Neuronal stem cell (in vitro differentiated cells): ENCODE measurements around the gene PDSS1.
"Not testable (repeated sequence)": the region's sequence is repeated elsewhere in the genome, so short reads cannot be mapped to it uniquely, and the experiment has no call there.

Source experiments
- DNase-seq: peaks from one replicate; pipeline ENCODE4 v3.0.0-alpha.2; 2013; ENCODE audit warnings: low spot score
- H2AFZ ChIP-seq: one replicate; pipeline ENCODE4 v1.6.1; 2013; ENCODE audit warnings: mild to moderate bottlenecking, low read length, inconsistent platforms
- H2AK5ac ChIP-seq: 2 replicates; pipeline ENCODE4 v1.6.1; 2013; ENCODE audit warnings: low read depth, mild to moderate bottlenecking, inconsistent platforms, low read length, moderate library complexity, mixed read lengths
- H2BK120ac ChIP-seq: 2 replicates; pipeline ENCODE4 v1.6.1; 2013; ENCODE audit warnings: low read depth, mild to moderate bottlenecking, inconsistent platforms, low read length, moderate library complexity, mixed read lengths
- H2BK12ac ChIP-seq: one replicate; pipeline ENCODE4 v1.6.1; 2013; ENCODE audit warnings: low read length, inconsistent platforms
- H2BK15ac ChIP-seq: 2 replicates; pipeline ENCODE4 v1.6.1; 2013; ENCODE audit warnings: mild to moderate bottlenecking, low read length, inconsistent platforms, mixed read lengths
- H2BK5ac ChIP-seq: one replicate; pipeline ENCODE4 v1.6.1; 2013; ENCODE audit warnings: inconsistent platforms, mild to moderate bottlenecking, low read length, moderate library complexity
- H3K14ac ChIP-seq: one replicate; pipeline ENCODE4 v1.6.1; 2013; ENCODE audit warnings: low read length, inconsistent platforms
- H3K18ac ChIP-seq: 2 replicates; pipeline ENCODE4 v1.6.1; 2013; ENCODE audit warnings: low read length, inconsistent platforms
- H3K23ac ChIP-seq: 2 replicates; pipeline ENCODE4 v1.6.1; 2013; ENCODE audit warnings: low read depth, mild to moderate bottlenecking, mixed read lengths, low read length, inconsistent platforms; ENCODE audit not compliant: poor library complexity
- H3K27ac ChIP-seq: replicated peaks from 3 replicates; pipeline ENCODE4 v1.5.1; 2013; ENCODE audit warnings: low read length, inconsistent platforms
- H3K27me3 ChIP-seq, 3 experiments: 2 replicates each; pipeline ENCODE4 v1.6.1; 2013; ENCODE audit warnings: low read length in 3 of 3, mild to moderate bottlenecking in 2 of 3, inconsistent platforms in 1 of 3, low read depth in 1 of 3, mixed read lengths in 1 of 3, moderate library complexity in 1 of 3; ENCODE audit not compliant: control insufficient read depth in 3 of 3, insufficient read depth in 3 of 3
- H3K36me3 ChIP-seq, 2 donors: replicated peaks in 1 of 2; 2 replicates each; pipeline ENCODE4 v1.6.1; 2013; ENCODE audit warnings: low read length in 2 of 2; ENCODE audit not compliant: control insufficient read depth in 2 of 2, insufficient read depth in 2 of 2
- H3K4ac ChIP-seq: 2 replicates; pipeline ENCODE4 v1.6.1; 2013; ENCODE audit warnings: inconsistent platforms, mild to moderate bottlenecking, low read length, moderate library complexity
- H3K4me1 ChIP-seq, 2 donors: 1 replicate in 1 of 2; 2 replicates in 1 of 2; pipeline ENCODE4 v1.6.1; 2013; ENCODE audit warnings: low read length in 2 of 2, low read depth in 1 of 2; ENCODE audit not compliant: control insufficient read depth in 2 of 2, insufficient read depth in 1 of 2
- H3K4me2 ChIP-seq: one replicate; pipeline ENCODE4 v1.6.1; 2013; ENCODE audit warnings: mild to moderate bottlenecking, low read length, inconsistent platforms; ENCODE audit not compliant: insufficient read depth, poor library complexity, severe bottlenecking
- H3K4me3 ChIP-seq, 2 donors: 2 replicates each; pipeline ENCODE4 v1.5.1; 2013; ENCODE audit warnings: low read length in 2 of 2, mild to moderate bottlenecking in 2 of 2, inconsistent platforms in 1 of 2, moderate library complexity in 1 of 2
- H3K79me1 ChIP-seq: one replicate; pipeline ENCODE4 v1.6.1; 2013; ENCODE audit warnings: low read depth, mild to moderate bottlenecking, inconsistent platforms, low read length, moderate library complexity
- H3K9ac ChIP-seq: one replicate; pipeline ENCODE4 v1.6.1; 2013; ENCODE audit warnings: mild to moderate bottlenecking, low read depth, low read length, inconsistent platforms; ENCODE audit not compliant: poor library complexity
- H3K9me3 ChIP-seq, 2 donors: replicated peaks in 1 of 2; 2 replicates each; pipeline versions ENCODE3 to v1.6.1; 2013; ENCODE audit warnings: low read length in 2 of 2, mild to moderate bottlenecking in 2 of 2, inconsistent platforms in 1 of 2, low read depth in 1 of 2, mixed read lengths in 1 of 2, moderate library complexity in 1 of 2; ENCODE audit not compliant: control insufficient read depth in 2 of 2, insufficient read depth in 1 of 2
- H4K8ac ChIP-seq: one replicate; pipeline ENCODE4 v1.6.1; 2013; ENCODE audit warnings: low read depth, mild to moderate bottlenecking, inconsistent platforms, low read length, moderate library complexity
- H4K91ac ChIP-seq: one replicate; pipeline ENCODE4 v1.6.1; 2013; ENCODE audit warnings: low read length, low read depth, mild to moderate bottlenecking, inconsistent platforms; ENCODE audit not compliant: poor library complexity
- WGBS, 2 donors: extraction: QIAGEN DNeasy Blood & Tissue Kit; methylation state at CpG; one replicate each; pipeline ENCODE4 v1.1.7; 2013; ENCODE audit warnings: missing lambda C conversion rate in 2 of 2, mixed read lengths in 1 of 2; ENCODE audit not compliant: insufficient read length in 2 of 2, insufficient replicate concordance in 1 of 2; ENCODE audit errors: extremely low coverage in 2 of 2; 5-methylcytosine and 5-hydroxymethylcytosine counted together

The PDSS1 gene

GRCh38 chr10:26675873-26676257 lies 21.6 kb upstream of the PDSS1 start:
- WGBS, 2 donors, result no CpG with 5 or more reads among the region's 1 CpG
- no peak overlapping the region for H3K14ac ChIP-seq
- H3K9me3 ChIP-seq, result no peaks in the 10 kb centered on the region
- H2BK12ac ChIP-seq, result no peak overlapping the region
- no peak overlapping the region for H3K4ac ChIP-seq
- no peak overlapping the region for H2AK5ac ChIP-seq
- H3K23ac ChIP-seq, result no peak overlapping the region
- H3K79me1 ChIP-seq, result no peaks in the 10 kb centered on the region
- no peak for DNase-seq
- H2BK120ac ChIP-seq, result no peak overlapping the region
- H2AFZ ChIP-seq, result no peak overlapping the region
- no peak overlapping the region for H3K27ac ChIP-seq
- no peak overlapping the region for H3K4me3 ChIP-seq
- H3K4me2 ChIP-seq, result no peak overlapping the region
- no peak overlapping the region for H3K18ac ChIP-seq
- no peaks in the 10 kb centered on the region for H3K36me3 ChIP-seq
- H3K4me1 ChIP-seq, result no peaks in the 10 kb centered on the region
- no peak overlapping the region for H4K91ac ChIP-seq
- H3K27me3 ChIP-seq, result no peaks in the 10 kb centered on the region
- H4K8ac ChIP-seq, result no peak overlapping the region
- H3K9ac ChIP-seq, result no peak overlapping the region
- no peak overlapping the region for H2BK5ac ChIP-seq
- no peak overlapping the region for H2BK15ac ChIP-seq

- no peak overlapping the region for H3K4ac ChIP-seq
- no peak for DNase-seq
- no peak overlapping the region for H3K9ac ChIP-seq
- H4K8ac ChIP-seq, result no peak overlapping the region
- no peaks in the 10 kb centered on the region for H3K79me1 ChIP-seq
- H2BK120ac ChIP-seq, result no peak overlapping the region
- H3K23ac ChIP-seq, result no peak overlapping the region
- H3K27me3 ChIP-seq, result no peaks in the 10 kb centered on the region
- H3K14ac ChIP-seq, result no peak overlapping the region
- H3K27ac ChIP-seq, result no peak overlapping the region
- no peak overlapping the region for H2BK15ac ChIP-seq
- no peaks in the 10 kb centered on the region for H3K4me1 ChIP-seq
- H3K9me3 ChIP-seq, result no peaks in the 10 kb centered on the region
- no peak overlapping the region for H2AK5ac ChIP-seq
- H4K91ac ChIP-seq, result no peak overlapping the region
- H3K4me3 ChIP-seq, result no peak overlapping the region
- no peak overlapping the region for H3K4me2 ChIP-seq
- no peak overlapping the region for H3K18ac ChIP-seq
- H2BK12ac ChIP-seq, result no peak overlapping the region
- no peak overlapping the region for H2BK5ac ChIP-seq
- H3K36me3 ChIP-seq, result no peaks in the 10 kb centered on the region
- H2AFZ ChIP-seq, result no peak overlapping the region
Observed at GRCh38 chr10:26679588-26679987, 17.9 kb upstream of the PDSS1 start.

- no peak for DNase-seq
- H3K9ac ChIP-seq, result no peak overlapping the region
- H3K4ac ChIP-seq, result no peak overlapping the region
- H3K27me3 ChIP-seq, result no peaks in the 10 kb centered on the region
- no peak overlapping the region for H3K23ac ChIP-seq
- no CpG with 5 or more reads among the region's 1 CpG for WGBS, 2 donors
- H2BK12ac ChIP-seq, result no peak overlapping the region
- no peaks in the 10 kb centered on the region for H3K4me1 ChIP-seq
- H2AK5ac ChIP-seq, result no peak overlapping the region
- no peak overlapping the region for H3K4me3 ChIP-seq
- H2BK15ac ChIP-seq, result no peak overlapping the region
- no peak overlapping the region for H4K8ac ChIP-seq
- no peak overlapping the region for H4K91ac ChIP-seq
- H2AFZ ChIP-seq, result no peak overlapping the region
- H3K27ac ChIP-seq, result no peak overlapping the region
- H2BK120ac ChIP-seq, result no peak overlapping the region
- H3K36me3 ChIP-seq, result no peaks in the 10 kb centered on the region
- H3K4me2 ChIP-seq, result no peak overlapping the region
- H3K9me3 ChIP-seq, result no peaks in the 10 kb centered on the region
- no peaks in the 10 kb centered on the region for H3K79me1 ChIP-seq
- no peak overlapping the region for H3K14ac ChIP-seq
- no peak overlapping the region for H2BK5ac ChIP-seq
- no peak overlapping the region for H3K18ac ChIP-seq
Observed at GRCh38 chr10:26681076-26681475, 16.4 kb upstream of the PDSS1 start.

GRCh38 chr10:26681971-26682370 lies 15.5 kb upstream of the PDSS1 start:
- not testable (repeated sequence) for H2BK15ac ChIP-seq, H3K14ac ChIP-seq, H2BK12ac ChIP-seq, H2AFZ ChIP-seq, H3K4me2 ChIP-seq, H3K79me1 ChIP-seq, H3K23ac ChIP-seq, H3K9ac ChIP-seq, H3K27me3 ChIP-seq, H3K4ac ChIP-seq, H2BK5ac ChIP-seq, H4K91ac ChIP-seq, H4K8ac ChIP-seq, H3K18ac ChIP-seq, H2BK120ac ChIP-seq, DNase-seq, H3K4me1 ChIP-seq, H2AK5ac ChIP-seq, H3K36me3 ChIP-seq, H3K4me3 ChIP-seq, H3K9me3 ChIP-seq, H3K27ac ChIP-seq
- no CpG with 5 or more reads among the region's 3 CpGs for WGBS, 2 donors
